Naive thymus-derived CD8-positive, alpha-beta T cell (primary cell): Measurements from ENCODE around the gene FRMD5. TPM values are rescaled to one million over a fixed set of nuclear protein-coding genes. Genes with fewer than 3 reads are reported as not detected.

Source experiments
- ATAC-seq, 2 donors: fragments of 150-1000 bp; cut with Tn5 transposase in 1 of 2; sonication (Bioruptor Pico), chemical (Tn5 transposase) in 1 of 2; 1 replicate in 1 of 2; 2 replicates in 1 of 2; pipeline ENCODE4 v1.10.0; 2021; ENCODE audit warnings: mild to moderate bottlenecking in 2 of 2, moderate library complexity in 2 of 2
- POLR2A ChIA-PET: fragments of 350-600 bp; sonication (Branson Sonifier 250); formaldehyde crosslinking; loops from one replicate; lab custom pipeline; 2021; ENCODE audit warnings: antibody characterized with exemption; lab: Charles Lee
- DNase-seq, 10 donors: peaks; one replicate each; pipeline versions ENCODE4 v3.0.0 to v3.0.0-alpha.2; 2020 to 2022
- H3K27ac Mint-ChIP-seq, 10 donors: one replicate each; pipeline ENCODE4 v1.8.0; 2020 to 2022; ENCODE audit warnings: mild to moderate bottlenecking in 10 of 10, mixed read lengths in 10 of 10, moderate library complexity in 4 of 10, inconsistent platforms in 1 of 10
- H3K27me3 Mint-ChIP-seq, 5 donors: one replicate each; pipeline ENCODE4 v1.8.0; 2021 to 2022; ENCODE audit warnings: mixed read lengths in 5 of 5
- H3K36me3 Mint-ChIP-seq, 3 donors: one replicate each; pipeline ENCODE4 v1.8.0; 2020 to 2022; ENCODE audit warnings: mixed read lengths in 3 of 3, mild to moderate bottlenecking in 2 of 3, inconsistent platforms in 1 of 3
- H3K4me1 Mint-ChIP-seq, 4 donors: one replicate each; pipeline ENCODE4 v1.8.0; 2021 to 2022; ENCODE audit warnings: mixed read lengths in 4 of 4
- H3K4me3 Mint-ChIP-seq, 10 donors: one replicate each; pipeline ENCODE4 v1.8.0; 2020 to 2022; ENCODE audit warnings: mild to moderate bottlenecking in 10 of 10, mixed read lengths in 10 of 10, moderate library complexity in 6 of 10, inconsistent platforms in 1 of 10
- H3K9me3 Mint-ChIP-seq, 9 donors: one replicate each; pipeline ENCODE4 v1.8.0; 2020 to 2022; ENCODE audit warnings: mixed read lengths in 9 of 9, mild to moderate bottlenecking in 3 of 9, inconsistent platforms in 1 of 9, moderate library complexity in 1 of 9
- polyA plus RNA-seq, 3 donors: library from polyadenylated mRNA; unstranded; fragments of 300-500 nt; fragmentation: Illumina TruSeq; gene quantifications; one replicate each; pipeline ENCODE4 v1.2.3, GENCODE V29; 2021
- total RNA-seq, 8 experiments: library from RNA in 2 of 8; stranded (reverse) in 2 of 8; gene quantifications; one replicate each; pipeline ENCODE4 v1.2.3 and lab custom pipeline; 2021 to 2026

The FRMD5 gene
- total and polyA plus RNA-seq, 5 experiments from 2014 or later: 0.14 to 0.21 (median 0.18) TPM; not detected in 1

- Mint-ChIP-seq H3K27ac (peak overlapping the region in 2 of 10 donors; percentile 21 to 56), H3K36me3 (peaks cover 0 to 11% (median 4%) of the 10 kb centered on the region in 3 donors), H3K9me3 (peaks cover 0 to 11% (median 6%) of the 10 kb centered on the region in 9 donors), H3K4me3 (peak overlapping the region in 1 of 10 donors; percentile 20), H3K4me1 (peaks cover 8 to 18% (median 12%) of the 10 kb centered on the region in 4 donors), H3K27me3 (peaks cover 6 to 19% (median 7%) of the 10 kb centered on the region in 5 donors)
- ATAC-seq: peak; percentile 39 to 90
- DNase-seq: peak in 5 of 10 donors; percentile 7 to 38 (median 22)
- POLR2A ChIA-PET: no interaction called here
These were observed 217.8 kb downstream of the FRMD5 start for GRCh38 chr15:43977072-43977884.

- no peak overlapping the region for H3K27ac Mint-ChIP-seq
- POLR2A ChIA-PET: no interaction called here
These were observed 219.3 kb downstream of the FRMD5 start for GRCh38 chr15:43975770-43976169.

GRCh38 chr15:43975326-43975725 is 219.7 kb downstream of the FRMD5 start:
- Mint-ChIP-seq H3K36me3 (peaks cover 0 to 11% (median 4%) of the 10 kb centered on the region in 3 donors), H3K4me3 (no peak overlapping the region), H3K27ac (peak overlapping the region in 1 of 10 donors; percentile 2), H3K9me3 (peaks cover 0 to 11% (median 6%) of the 10 kb centered on the region in 9 donors), H3K4me1 (peaks cover 8 to 18% (median 12%) of the 10 kb centered on the region in 4 donors), H3K27me3 (peaks cover 0 to 9% (median 0%) of the 10 kb centered on the region in 5 donors)
- POLR2A ChIA-PET: no interaction called here
- no peak for DNase-seq
- ATAC-seq: no peak

More at GRCh38 chr15:43975770-43976169, 219.3 kb downstream of the FRMD5 start:
- H3K4me3 Mint-ChIP-seq: no peak overlapping the region
- H3K27me3 Mint-ChIP-seq: peaks cover 0 to 9% (median 0%) of the 10 kb centered on the region in 5 donors
- H3K4me1 Mint-ChIP-seq: peaks cover 8 to 18% (median 12%) of the 10 kb centered on the region in 4 donors
- H3K9me3 Mint-ChIP-seq: peaks cover 0 to 11% (median 6%) of the 10 kb centered on the region in 9 donors
- no peak for ATAC-seq
- DNase-seq: no peak
- H3K36me3 Mint-ChIP-seq: peaks cover 0 to 11% (median 4%) of the 10 kb centered on the region in 3 donors

- H3K36me3 Mint-ChIP-seq: peaks cover 0 to 11% (median 4%) of the 10 kb centered on the region in 3 donors
- POLR2A ChIA-PET: no interaction called here
- H3K27ac Mint-ChIP-seq: peak overlapping the region in 1 of 10 donors; percentile 2
These were observed 220.2 kb downstream of the FRMD5 start for GRCh38 chr15:43974852-43975251.

GRCh38 chr15:43969802-43970375 is 225.2 kb downstream of the FRMD5 start:
- Mint-ChIP-seq H3K27ac (no peak overlapping the region), H3K4me3 (no peak overlapping the region)
- POLR2A ChIA-PET: no interaction called here

More at GRCh38 chr15:43974852-43975251, 220.2 kb downstream of the FRMD5 start:
- Mint-ChIP-seq H3K4me3 (no peak overlapping the region), H3K27me3 (peaks cover 0 to 7% (median 0%) of the 10 kb centered on the region in 5 donors), H3K9me3 (peaks cover 0 to 11% (median 6%) of the 10 kb centered on the region in 9 donors), H3K4me1 (peaks cover 8 to 18% (median 12%) of the 10 kb centered on the region in 4 donors)
- no peak for ATAC-seq
- no peak for DNase-seq

GRCh38 chr15:43968551-43968950 is 226.5 kb downstream of the FRMD5 start:
- Mint-ChIP-seq H3K9me3 (peaks cover 0 to 1% (median 0%) of the 10 kb centered on the region in 9 donors), H3K27me3 (peaks cover 6 to 15% (median 6%) of the 10 kb centered on the region in 5 donors), H3K27ac (no peak overlapping the region), H3K36me3 (no peaks in the 10 kb centered on the region), H3K4me3 (no peak overlapping the region), H3K4me1 (no peaks in the 10 kb centered on the region)
- DNase-seq: no peak
- POLR2A ChIA-PET: no interaction called here
- ATAC-seq: no peak

More at GRCh38 chr15:43969802-43970375, 225.2 kb downstream of the FRMD5 start:
- Mint-ChIP-seq H3K27me3 (peaks cover 2 to 11% (median 6%) of the 10 kb centered on the region in 5 donors), H3K4me1 (peaks cover 0 to 3% (median 0%) of the 10 kb centered on the region in 4 donors), H3K36me3 (no peaks in the 10 kb centered on the region), H3K9me3 (no peaks in the 10 kb centered on the region)
- ATAC-seq: no peak
- no peak for DNase-seq

- ATAC-seq (no peak), DNase-seq (no peak)
- no peak overlapping the region for H3K27ac Mint-ChIP-seq
- POLR2A ChIA-PET: no interaction called here
- H3K9me3 Mint-ChIP-seq: peaks cover 0 to 2% (median 0%) of the 10 kb centered on the region in 9 donors
- no peaks in the 10 kb centered on the region for H3K4me1 Mint-ChIP-seq
- H3K27me3 Mint-ChIP-seq: peaks cover 6 to 15% (median 7%) of the 10 kb centered on the region in 5 donors
- H3K4me3 Mint-ChIP-seq: no peak overlapping the region
- H3K36me3 Mint-ChIP-seq: no peaks in the 10 kb centered on the region
These were observed 228.4 kb downstream of the FRMD5 start for GRCh38 chr15:43966646-43967045.

- Mint-ChIP-seq H3K27me3 (peaks cover 12 to 36% (median 23%) of the 10 kb centered on the region in 5 donors), H3K4me3 (no peak overlapping the region), H3K9me3 (peaks cover 0 to 2% (median 0%) of the 10 kb centered on the region in 9 donors), H3K4me1 (no peaks in the 10 kb centered on the region), H3K27ac (no peak overlapping the region), H3K36me3 (peaks cover 0 to 4% (median 0%) of the 10 kb centered on the region in 3 donors)
- no peak for ATAC-seq
- POLR2A ChIA-PET: no interaction called here
- no peak for DNase-seq
These were observed 236.2 kb downstream of the FRMD5 start for GRCh38 chr15:43958861-43959330.

- H3K27ac Mint-ChIP-seq: no peak overlapping the region
- peaks cover 0 to 4% (median 0%) of the 10 kb centered on the region in 3 donors for H3K36me3 Mint-ChIP-seq
- DNase-seq: no peak
- no peak for ATAC-seq
- POLR2A ChIA-PET: no interaction called here
- H3K9me3 Mint-ChIP-seq: no peaks in the 10 kb centered on the region
- peaks cover 0 to 2% (median 0%) of the 10 kb centered on the region in 4 donors for H3K4me1 Mint-ChIP-seq
- H3K27me3 Mint-ChIP-seq: peaks cover 12 to 36% (median 23%) of the 10 kb centered on the region in 5 donors
- no peak overlapping the region for H3K4me3 Mint-ChIP-seq
These were observed 237.3 kb downstream of the FRMD5 start for GRCh38 chr15:43957724-43958123.

- ATAC-seq (no peak), DNase-seq (no peak)
- Mint-ChIP-seq H3K4me3 (no peak overlapping the region), H3K36me3 (peaks cover 0 to 4% (median 0%) of the 10 kb centered on the region in 3 donors), H3K9me3 (no peaks in the 10 kb centered on the region), H3K4me1 (peaks cover 0 to 2% (median 0%) of the 10 kb centered on the region in 4 donors), H3K27ac (no peak overlapping the region), H3K27me3 (peaks cover 4 to 23% (median 20%) of the 10 kb centered on the region in 5 donors)
- POLR2A ChIA-PET: no interaction called here
These were observed 239.9 kb downstream of the FRMD5 start for GRCh38 chr15:43955140-43955539.

- Mint-ChIP-seq H3K4me1 (peaks cover 0 to 2% (median 0%) of the 10 kb centered on the region in 4 donors), H3K36me3 (peaks cover 0 to 4% (median 0%) of the 10 kb centered on the region in 3 donors), H3K4me3 (no peak overlapping the region), H3K27ac (no peak overlapping the region), H3K9me3 (no peaks in the 10 kb centered on the region), H3K27me3 (peaks cover 4 to 30% (median 15%) of the 10 kb centered on the region in 5 donors)
- ATAC-seq: no peak
- POLR2A ChIA-PET: no interaction called here
- no peak for DNase-seq
These were observed 240.9 kb downstream of the FRMD5 start for GRCh38 chr15:43954181-43954621.

GRCh38 chr15:43953402-43953801 is 241.7 kb downstream of the FRMD5 start:
- DNase-seq: no peak
- ATAC-seq: no peak
- H3K36me3 Mint-ChIP-seq: no peaks in the 10 kb centered on the region
- H3K27me3 Mint-ChIP-seq: peaks cover 0 to 23% (median 11%) of the 10 kb centered on the region in 5 donors
- POLR2A ChIA-PET: no interaction called here
- no peak overlapping the region for H3K4me3 Mint-ChIP-seq
- H3K27ac Mint-ChIP-seq: no peak overlapping the region
- H3K9me3 Mint-ChIP-seq: no peaks in the 10 kb centered on the region
- H3K4me1 Mint-ChIP-seq: peaks cover 0 to 2% (median 0%) of the 10 kb centered on the region in 4 donors
